Transverse colon (tissue), 4 donors: Measurements from ENCODE around the gene SLIT3. TPM values are rescaled to one million over a fixed set of nuclear protein-coding genes. Genes with fewer than 3 reads are reported as not detected.

Experiments
- DNase-seq: peaks from one replicate; pipeline ENCODE4 v3.0.0-alpha.2; 2019
- H3K27ac ChIP-seq, 4 donors: fragments of 200-600 bp; sonication (generic); 2 replicates each; pipeline ENCODE4 v1.5.1; 2016 to 2018; ENCODE audit warnings: inconsistent platforms in 4 of 4
- H3K27me3 ChIP-seq: fragments of 200-600 bp; sonication (generic); 2 replicates; pipeline ENCODE4 v1.5.1; 2017; ENCODE audit warnings: inconsistent platforms
- H3K36me3 ChIP-seq, 4 donors: fragments of 200-600 bp; sonication (generic); 2 replicates each; pipeline ENCODE4 v1.5.1; 2017 to 2019; ENCODE audit warnings: inconsistent platforms in 4 of 4
- H3K4me1 ChIP-seq, 4 donors: fragments of 200-600 bp; sonication (generic); 2 replicates each; pipeline ENCODE4 v1.5.1; 2017 to 2020; ENCODE audit warnings: inconsistent platforms in 4 of 4
- H3K4me3 ChIP-seq, 4 donors: fragments of 200-600 bp; sonication (generic); 1 replicate in 1 of 4; 2 replicates in 3 of 4; pipeline versions ENCODE4 v1.5.1 to v1.6.1; 2017 to 2019; ENCODE audit warnings: inconsistent platforms in 4 of 4
- H3K9me3 ChIP-seq, 2 donors: fragments of 200-600 bp; sonication (generic); 2 replicates each; pipeline ENCODE4 v1.5.1; 2017 to 2019; ENCODE audit warnings: inconsistent platforms in 2 of 2
- EP300 ChIP-seq: sonication (generic); formaldehyde crosslinking; IDR thresholded peaks from one replicate; pipeline ENCODE4 v1.6.1; 2017; ENCODE audit warnings: antibody characterized with exemption, low read depth
- POLR2A ChIP-seq: fragments of 450-650 bp; IDR thresholded peaks from one replicate; pipeline ENCODE4 v1.6.1; 2016; ENCODE audit warnings: antibody characterized with exemption, mild to moderate bottlenecking, moderate library complexity
- POLR2AphosphoS5 ChIP-seq, 3 donors: sonication (generic); formaldehyde crosslinking; IDR thresholded peaks; one replicate each; pipeline ENCODE4 v1.6.1; 2016; ENCODE audit warnings: antibody characterized with exemption in 3 of 3
- WGBS, 2 donors: methylation state at CpG; one replicate each; pipeline ENCODE4 v1.1.5; 2018; ENCODE audit warnings: low coverage in 1 of 2; 5-methylcytosine and 5-hydroxymethylcytosine counted together
- in situ Hi-C, 4 donors: fragments of 200-750 bp; cut with MboI; loops; one replicate each; pipeline versions ENCODE4 v1.15.0 to v1.15.1; 2017; ENCODE audit warnings: low sequenced_read_pairs in 3 of 4, low pct_ligation_motif_present in 1 of 4, low pct_unique_long_range_greater_than_20kb in 1 of 4
- intact Hi-C: fragments of 100-400 bp; cut with DNase I; formaldehyde crosslinking; loops from one replicate; pipeline ENCODE4 v1.15.1; 2023; ENCODE audit warnings: low total_unique reads
- total RNA-seq, 4 donors: library from RNA; depleted of rRNA; stranded (reverse); fragments of >200 nt; gene quantifications; one replicate each; pipeline ENCODE4 v1.1.0, GENCODE V29; 2016
- TF ChIP-seq, protein P1 (sequence below), 5 experiments: fragments of 200-600 bp in 3 of 5; fragments of 450-650 bp in 2 of 5; sonication (generic) in 3 of 5; IDR thresholded peaks; 1 replicate in 2 of 5; 2 replicates in 3 of 5; pipeline ENCODE4 v1.5.1; 2016 to 2017; ENCODE audit warnings: antibody characterized with exemption in 5 of 5, inconsistent platforms in 3 of 5, mild to moderate bottlenecking in 2 of 5, moderate library complexity in 1 of 5

Gene SLIT3
- total RNA-seq, 4 donors from 2014 or later, result 6.7 to 60.5 (median 9.6) TPM

- TF ChIP-seq, protein P1, sequence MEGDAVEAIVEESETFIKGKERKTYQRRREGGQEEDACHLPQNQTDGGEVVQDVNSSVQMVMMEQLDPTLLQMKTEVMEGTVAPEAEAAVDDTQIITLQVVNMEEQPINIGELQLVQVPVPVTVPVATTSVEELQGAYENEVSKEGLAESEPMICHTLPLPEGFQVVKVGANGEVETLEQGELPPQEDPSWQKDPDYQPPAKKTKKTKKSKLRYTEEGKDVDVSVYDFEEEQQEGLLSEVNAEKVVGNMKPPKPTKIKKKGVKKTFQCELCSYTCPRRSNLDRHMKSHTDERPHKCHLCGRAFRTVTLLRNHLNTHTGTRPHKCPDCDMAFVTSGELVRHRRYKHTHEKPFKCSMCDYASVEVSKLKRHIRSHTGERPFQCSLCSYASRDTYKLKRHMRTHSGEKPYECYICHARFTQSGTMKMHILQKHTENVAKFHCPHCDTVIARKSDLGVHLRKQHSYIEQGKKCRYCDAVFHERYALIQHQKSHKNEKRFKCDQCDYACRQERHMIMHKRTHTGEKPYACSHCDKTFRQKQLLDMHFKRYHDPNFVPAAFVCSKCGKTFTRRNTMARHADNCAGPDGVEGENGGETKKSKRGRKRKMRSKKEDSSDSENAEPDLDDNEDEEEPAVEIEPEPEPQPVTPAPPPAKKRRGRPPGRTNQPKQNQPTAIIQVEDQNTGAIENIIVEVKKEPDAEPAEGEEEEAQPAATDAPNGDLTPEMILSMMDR (IDR thresholded peaks at IDR 0.05), result no peak
- TF ChIP-seq POLR2A (no peak), POLR2AphosphoS5 (IDR thresholded peaks at IDR 0.05) (no peak), EP300 (no peak)
- 85 to 100% methylated on average over 2 to 5 of the region's 5 CpGs for WGBS, 2 donors
- H3K4me1 ChIP-seq, result no peaks in the 10 kb centered on the region
- H3K27ac ChIP-seq, result no peak overlapping the region
- no peaks in the 10 kb centered on the region for H3K36me3 ChIP-seq
- intact Hi-C loops (no loop called here), in situ Hi-C loops (no loop called here)
- no peaks in the 10 kb centered on the region for H3K9me3 ChIP-seq
- H3K27me3 ChIP-seq, result no peaks in the 10 kb centered on the region
- no peak overlapping the region for H3K4me3 ChIP-seq
- no peak for DNase-seq
These were observed 529.9 kb downstream of the SLIT3 start for GRCh38 chr5:168770996-168771395.

DNA sequence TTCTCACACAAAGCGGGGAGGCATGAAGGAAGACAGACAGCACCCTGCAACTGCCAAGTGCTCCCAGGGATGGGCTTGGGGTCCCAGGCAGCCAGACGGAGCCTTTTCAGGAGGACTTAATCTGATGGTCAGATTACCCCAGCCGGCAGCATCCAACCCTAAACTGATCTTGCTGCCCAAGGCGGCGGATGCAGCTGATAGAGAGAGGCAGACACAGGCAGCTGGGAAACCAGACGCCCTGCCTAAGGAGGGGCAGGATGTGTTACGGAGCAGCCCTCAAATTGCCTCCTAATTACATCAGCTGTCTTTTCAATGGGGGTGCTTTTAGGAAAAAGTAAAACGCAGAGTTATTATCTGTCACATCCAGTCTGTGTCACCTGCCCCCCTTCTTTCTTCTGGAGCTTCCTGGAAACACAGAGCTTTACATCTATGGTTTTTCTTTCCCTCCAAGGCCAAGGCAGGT lies 530.9 kb downstream of the SLIT3 start:
- WGBS, 2 donors, result 76 to 89% methylated on average over 2 to 8 of the region's 8 CpGs
- in situ Hi-C loops, result no loop called here
- Histone ChIP-seq H3K27ac (no peak overlapping the region), H3K4me3 (no peak overlapping the region), H3K9me3 (no peaks in the 10 kb centered on the region), H3K4me1 (no peaks in the 10 kb centered on the region), H3K36me3 (no peaks in the 10 kb centered on the region), H3K27me3 (no peaks in the 10 kb centered on the region)
- TF ChIP-seq EP300 (no peak), POLR2A (no peak)
- no peak for DNase-seq
- intact Hi-C loops, result no loop called here

DNA sequence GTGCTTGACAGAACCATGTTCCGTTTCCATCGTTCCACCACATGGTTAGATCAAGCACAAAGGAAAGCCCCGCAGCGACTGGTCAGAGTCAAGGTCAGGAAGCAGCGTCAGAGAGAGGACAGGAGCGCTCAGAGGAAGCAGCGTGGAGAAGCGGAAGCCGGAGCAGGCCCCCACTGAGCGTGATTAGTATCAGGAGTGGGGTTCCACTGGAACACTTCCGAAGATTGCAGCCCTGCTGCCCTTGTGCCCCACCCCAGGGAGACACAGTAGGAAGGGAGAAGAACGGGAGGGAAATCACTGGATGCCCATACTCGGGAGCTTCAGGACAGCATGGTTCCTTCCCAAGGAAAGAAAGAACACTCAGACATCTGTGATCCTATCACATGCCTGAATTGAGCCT lies 532.8 kb downstream of the SLIT3 start:
- DNase-seq, result no peak
- 90% methylated on average over 13 of the region's 13 CpGs; no CpG with 5 or more reads in 1 of the 2 donors for WGBS, 2 donors

DNA sequence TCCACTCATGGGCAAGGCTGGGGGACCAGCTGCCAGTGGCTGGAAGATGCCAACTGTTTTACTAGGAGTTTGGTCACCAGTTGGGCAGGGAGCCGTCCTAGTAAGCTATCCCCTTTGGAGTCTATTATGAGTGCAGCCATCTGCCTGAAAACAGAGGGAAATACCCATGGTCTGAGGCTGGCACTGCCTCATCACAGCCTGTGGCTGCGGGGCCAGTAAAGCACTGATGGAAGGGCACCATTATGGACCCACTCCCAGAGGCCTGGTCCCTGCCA lies 534.6 kb downstream of the SLIT3 start:
- TF ChIP-seq, protein P1 (IDR thresholded peaks at IDR 0.05), result no peak
- TF ChIP-seq POLR2AphosphoS5 (IDR thresholded peaks at IDR 0.05) (no peak), EP300 (no peak), POLR2A (no peak)
- no peaks in the 10 kb centered on the region for H3K9me3 ChIP-seq
- no peaks in the 10 kb centered on the region for H3K27me3 ChIP-seq
- no peak overlapping the region for H3K27ac ChIP-seq
- H3K4me3 ChIP-seq, result no peak overlapping the region
- H3K36me3 ChIP-seq, result no peaks in the 10 kb centered on the region
- no peak for DNase-seq
- H3K4me1 ChIP-seq, result no peaks in the 10 kb centered on the region
- WGBS, 2 donors, result 75% methylated on average over 2 of the region's 2 CpGs; no CpG with 5 or more reads in 1 of the 2 donors
- in situ Hi-C loops, result no loop called here
- intact Hi-C loops, result no loop called here

More for the DNA sequence above, 532.8 kb downstream of the SLIT3 start:
- intact Hi-C loops, result no loop called here
- Histone ChIP-seq H3K4me1 (no peaks in the 10 kb centered on the region), H3K4me3 (no peak overlapping the region), H3K27ac (no peak overlapping the region), H3K9me3 (no peaks in the 10 kb centered on the region), H3K36me3 (no peaks in the 10 kb centered on the region), H3K27me3 (no peaks in the 10 kb centered on the region)
- in situ Hi-C loops, result no loop called here
- TF ChIP-seq, protein P1 (IDR thresholded peaks at IDR 0.05), result no peak
- TF ChIP-seq POLR2A (no peak), EP300 (no peak), POLR2AphosphoS5 (IDR thresholded peaks at IDR 0.05) (no peak)
